Gastroesophageal sphincter (tissue), 3 donors: ENCODE measurements around the gene TAB3.

Experiments used
- POLR2AphosphoS5 ChIP-seq: sonication (generic); formaldehyde crosslinking; IDR thresholded peaks from one replicate; pipeline ENCODE4 v1.6.1; 2017; ENCODE audit warnings: antibody characterized with exemption
- TF ChIP-seq, protein P1 (sequence below), 4 experiments: fragments of 200-600 bp in 2 of 4; fragments of 450-650 bp in 2 of 4; sonication (generic) in 1 of 4; IDR thresholded peaks; one replicate each; pipeline ENCODE4 v1.5.1; 2017 to 2019; ENCODE audit warnings: antibody characterized with exemption in 4 of 4, mild to moderate bottlenecking in 2 of 4, moderate library complexity in 2 of 4

DNA sequence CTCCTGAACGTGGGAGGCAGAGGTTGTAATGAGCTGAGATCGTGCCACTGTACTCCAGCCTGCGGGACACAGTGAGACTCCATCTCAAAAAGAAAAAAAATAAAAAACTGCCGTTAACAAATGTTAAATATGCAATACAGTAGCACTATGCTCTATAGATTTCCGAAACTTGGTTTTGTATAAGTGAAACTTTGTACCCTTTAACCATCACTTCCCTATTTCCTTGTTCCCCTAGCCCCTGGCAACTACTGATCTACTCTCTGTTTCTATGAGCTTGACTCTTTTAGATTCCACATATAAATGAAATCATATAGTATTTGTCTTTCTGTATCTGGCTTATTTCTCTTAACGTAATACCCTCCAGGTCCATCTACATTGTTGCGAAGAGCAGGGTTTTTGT, 74.1 kb downstream of the TAB3 start:
- TF ChIP-seq, protein P1, sequence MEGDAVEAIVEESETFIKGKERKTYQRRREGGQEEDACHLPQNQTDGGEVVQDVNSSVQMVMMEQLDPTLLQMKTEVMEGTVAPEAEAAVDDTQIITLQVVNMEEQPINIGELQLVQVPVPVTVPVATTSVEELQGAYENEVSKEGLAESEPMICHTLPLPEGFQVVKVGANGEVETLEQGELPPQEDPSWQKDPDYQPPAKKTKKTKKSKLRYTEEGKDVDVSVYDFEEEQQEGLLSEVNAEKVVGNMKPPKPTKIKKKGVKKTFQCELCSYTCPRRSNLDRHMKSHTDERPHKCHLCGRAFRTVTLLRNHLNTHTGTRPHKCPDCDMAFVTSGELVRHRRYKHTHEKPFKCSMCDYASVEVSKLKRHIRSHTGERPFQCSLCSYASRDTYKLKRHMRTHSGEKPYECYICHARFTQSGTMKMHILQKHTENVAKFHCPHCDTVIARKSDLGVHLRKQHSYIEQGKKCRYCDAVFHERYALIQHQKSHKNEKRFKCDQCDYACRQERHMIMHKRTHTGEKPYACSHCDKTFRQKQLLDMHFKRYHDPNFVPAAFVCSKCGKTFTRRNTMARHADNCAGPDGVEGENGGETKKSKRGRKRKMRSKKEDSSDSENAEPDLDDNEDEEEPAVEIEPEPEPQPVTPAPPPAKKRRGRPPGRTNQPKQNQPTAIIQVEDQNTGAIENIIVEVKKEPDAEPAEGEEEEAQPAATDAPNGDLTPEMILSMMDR (IDR thresholded peaks at IDR 0.05): no peak
- TF ChIP-seq POLR2AphosphoS5: no peak
